LNCAP (cell line): Measurements from ENCODE around the gene CCDC12.
A peak's percentile ranks its signal among the peaks of the same experiment; 100 is the strongest.

ENCODE experiments used
- TF ChIP-seq, protein P1 (sequence below): fragments of 450-650 bp; IDR thresholded peaks from 2 replicates; pipeline ENCODE4 v1.5.1; 2017; ENCODE audit warnings: mild to moderate bottlenecking

The CCDC12 gene

DNA sequence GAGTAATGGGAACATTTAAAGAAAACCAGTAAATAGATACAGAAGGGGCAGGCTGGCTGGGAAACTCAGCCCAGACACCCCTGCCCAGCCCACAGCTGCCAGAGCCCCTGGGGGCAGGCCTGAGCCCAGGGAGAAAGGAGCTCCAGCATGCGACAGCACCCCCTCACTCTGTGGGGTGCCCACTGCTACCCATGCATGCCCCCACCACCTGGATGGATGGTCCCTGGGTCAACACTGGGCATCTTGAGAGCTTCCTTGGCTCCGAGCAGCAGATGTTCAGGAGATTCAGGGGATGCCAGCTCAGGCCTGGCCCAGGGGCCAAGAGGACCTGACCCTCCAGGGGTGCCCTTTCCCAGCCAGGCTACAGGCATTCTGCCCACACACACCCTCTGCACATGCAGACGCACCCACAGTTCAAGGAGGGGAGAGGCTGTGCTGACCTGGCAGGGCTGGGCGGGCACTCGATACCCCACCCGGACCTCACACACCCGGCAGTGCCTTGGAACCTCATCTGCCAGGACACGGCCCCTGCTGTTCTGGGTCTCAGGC lies 67.5 kb downstream of the CCDC12 start:
- TF ChIP-seq, protein P1, sequence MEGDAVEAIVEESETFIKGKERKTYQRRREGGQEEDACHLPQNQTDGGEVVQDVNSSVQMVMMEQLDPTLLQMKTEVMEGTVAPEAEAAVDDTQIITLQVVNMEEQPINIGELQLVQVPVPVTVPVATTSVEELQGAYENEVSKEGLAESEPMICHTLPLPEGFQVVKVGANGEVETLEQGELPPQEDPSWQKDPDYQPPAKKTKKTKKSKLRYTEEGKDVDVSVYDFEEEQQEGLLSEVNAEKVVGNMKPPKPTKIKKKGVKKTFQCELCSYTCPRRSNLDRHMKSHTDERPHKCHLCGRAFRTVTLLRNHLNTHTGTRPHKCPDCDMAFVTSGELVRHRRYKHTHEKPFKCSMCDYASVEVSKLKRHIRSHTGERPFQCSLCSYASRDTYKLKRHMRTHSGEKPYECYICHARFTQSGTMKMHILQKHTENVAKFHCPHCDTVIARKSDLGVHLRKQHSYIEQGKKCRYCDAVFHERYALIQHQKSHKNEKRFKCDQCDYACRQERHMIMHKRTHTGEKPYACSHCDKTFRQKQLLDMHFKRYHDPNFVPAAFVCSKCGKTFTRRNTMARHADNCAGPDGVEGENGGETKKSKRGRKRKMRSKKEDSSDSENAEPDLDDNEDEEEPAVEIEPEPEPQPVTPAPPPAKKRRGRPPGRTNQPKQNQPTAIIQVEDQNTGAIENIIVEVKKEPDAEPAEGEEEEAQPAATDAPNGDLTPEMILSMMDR: no peak

- TF ChIP-seq, protein P1: peak; percentile 22; the same call in 1 of the 2 replicates
Observed at GRCh38 chr3:46908294-46908985, 68.1 kb downstream of the CCDC12 start.

DNA sequence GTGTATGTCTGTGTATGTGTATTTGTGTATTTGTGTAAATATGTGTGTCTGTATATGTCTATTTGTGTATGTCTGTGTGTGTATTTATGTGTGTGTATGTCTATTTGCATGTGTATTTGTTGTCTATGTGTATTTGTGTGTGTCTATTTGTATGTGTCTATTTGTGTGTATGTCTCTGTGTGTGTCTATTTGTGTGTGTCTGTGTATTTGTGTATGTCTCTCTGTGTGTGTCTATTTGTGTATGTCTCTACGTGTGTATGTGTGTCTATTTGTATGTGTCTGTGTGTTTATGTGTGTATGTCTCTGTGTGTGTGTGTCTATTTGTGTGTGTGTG lies 68.6 kb downstream of the CCDC12 start:
- TF ChIP-seq, protein P1: no peak

GRCh38 chr3:46907271-46907670 lies 69.3 kb downstream of the CCDC12 start:
- TF ChIP-seq, protein P1: no peak

- TF ChIP-seq, protein P1: no peak
Observed at GRCh38 chr3:46906471-46907058, 70.0 kb downstream of the CCDC12 start.

- TF ChIP-seq, protein P1: no peak
Observed at GRCh38 chr3:46905661-46906451, 70.7 kb downstream of the CCDC12 start.

GRCh38 chr3:46905213-46905560 lies 71.4 kb downstream of the CCDC12 start:
- TF ChIP-seq, protein P1: no peak
